Muscle layer of colon (tissue), 2 donors: ENCODE results near the gene UTP15.

Experiments used
- H3K27ac ChIP-seq: one replicate; pipeline ENCODE4 v1.7.0; 2013; ENCODE audit warnings: low read depth, mild to moderate bottlenecking, low read length, moderate library complexity
- H3K27me3 ChIP-seq, 2 donors: one replicate each; pipeline ENCODE4 v1.7.0; 2013; ENCODE audit warnings: low read length in 2 of 2, mild to moderate bottlenecking in 2 of 2; ENCODE audit not compliant: insufficient read depth in 2 of 2, control insufficient read depth in 1 of 2
- H3K36me3 ChIP-seq: one replicate; pipeline ENCODE4 v1.7.0; 2013; ENCODE audit warnings: mild to moderate bottlenecking, low read length; ENCODE audit not compliant: insufficient read depth
- H3K4me1 ChIP-seq: one replicate; pipeline ENCODE4 v1.7.0; 2013; ENCODE audit warnings: mild to moderate bottlenecking, low read length; ENCODE audit not compliant: insufficient read depth
- H3K4me3 ChIP-seq, 2 donors: one replicate each; pipeline ENCODE4 v1.7.0; 2013; ENCODE audit warnings: low read length in 2 of 2, low read depth in 1 of 2, mild to moderate bottlenecking in 1 of 2, moderate library complexity in 1 of 2
- H3K9ac ChIP-seq: one replicate; pipeline ENCODE4 v1.7.0; 2013; ENCODE audit warnings: low read length
- H3K9me3 ChIP-seq: one replicate; pipeline ENCODE4 v1.7.0; 2013; ENCODE audit warnings: mild to moderate bottlenecking, low read length
- donor health status: abdominal sarcoma.
- donor health status: Adenocarcinoma of cecum.

Gene UTP15

GRCh38 chr5:73565139-73565968 is at the start of gene UTP15, which contains the start of gene ANKRA2:
UTP15 (plus strand) TSS chr5:73565743; CDS start chr5:73567345, 1,602 bp downstream.
ANKRA2 (minus strand) TSS chr5:73565639; CDS start chr5:73562881, 2,758 bp downstream.
- H3K4me1 ChIP-seq: peaks cover 20% of the 10 kb centered on the region
- H3K4me3 ChIP-seq: peak within 1 kb of the TSS; percentile 75 to 97
- H3K9me3 ChIP-seq: no peaks in the 10 kb centered on the region
- H3K36me3 ChIP-seq: peaks cover 29% of the 10 kb centered on the region
- H3K27ac ChIP-seq: peak within 1 kb of the TSS; percentile 92
- peak within 1 kb of the TSS; percentile 95 for H3K9ac ChIP-seq
- H3K27me3 ChIP-seq: no peaks in the 10 kb centered on the region

GRCh38 chr5:73519531-73520283 is 45.8 kb upstream of the UTP15 start:
- Histone ChIP-seq H3K9ac (no peak overlapping the region), H3K9me3 (no peaks in the 10 kb centered on the region), H3K36me3 (no peaks in the 10 kb centered on the region), H3K4me3 (no peak overlapping the region), H3K4me1 (no peaks in the 10 kb centered on the region), H3K27me3 (no peaks in the 10 kb centered on the region), H3K27ac (no peak overlapping the region)

GRCh38 chr5:73522989-73523388 is 42.6 kb upstream of the UTP15 start:
- Histone ChIP-seq H3K9ac (no peak overlapping the region), H3K27me3 (no peaks in the 10 kb centered on the region), H3K9me3 (no peaks in the 10 kb centered on the region), H3K27ac (no peak overlapping the region), H3K36me3 (no peaks in the 10 kb centered on the region), H3K4me3 (no peak overlapping the region), H3K4me1 (no peaks in the 10 kb centered on the region)

- H3K4me1 ChIP-seq: no peaks in the 10 kb centered on the region
These were observed 41.7 kb upstream of the UTP15 start for GRCh38 chr5:73523861-73524260.

GRCh38 chr5:73525606-73526203 is 39.8 kb upstream of the UTP15 start:
- Histone ChIP-seq H3K27me3 (no peaks in the 10 kb centered on the region), H3K27ac (no peak overlapping the region), H3K4me1 (no peaks in the 10 kb centered on the region), H3K36me3 (no peaks in the 10 kb centered on the region), H3K4me3 (no peak overlapping the region), H3K9ac (no peak overlapping the region), H3K9me3 (no peaks in the 10 kb centered on the region)

More at GRCh38 chr5:73523861-73524260, 41.7 kb upstream of the UTP15 start:
- H3K9ac ChIP-seq: no peak overlapping the region
- no peak overlapping the region for H3K4me3 ChIP-seq
- H3K36me3 ChIP-seq: no peaks in the 10 kb centered on the region
- no peaks in the 10 kb centered on the region for H3K27me3 ChIP-seq
- no peaks in the 10 kb centered on the region for H3K9me3 ChIP-seq
- H3K27ac ChIP-seq: no peak overlapping the region

- Histone ChIP-seq H3K36me3 (no peaks in the 10 kb centered on the region), H3K27ac (no peak overlapping the region), H3K9me3 (no peaks in the 10 kb centered on the region), H3K9ac (no peak overlapping the region), H3K4me1 (no peaks in the 10 kb centered on the region), H3K27me3 (no peaks in the 10 kb centered on the region), H3K4me3 (no peak overlapping the region)
These were observed 37.3 kb upstream of the UTP15 start for GRCh38 chr5:73528248-73528647.

- Histone ChIP-seq H3K9me3 (no peaks in the 10 kb centered on the region), H3K27me3 (no peaks in the 10 kb centered on the region), H3K4me3 (no peak overlapping the region), H3K4me1 (no peaks in the 10 kb centered on the region), H3K27ac (no peak overlapping the region), H3K9ac (no peak overlapping the region), H3K36me3 (no peaks in the 10 kb centered on the region)
These were observed 36.5 kb upstream of the UTP15 start for GRCh38 chr5:73529081-73529480.

- no peak overlapping the region for H3K4me3 ChIP-seq
- no peaks in the 10 kb centered on the region for H3K4me1 ChIP-seq
- no peak overlapping the region for H3K9ac ChIP-seq
- H3K27me3 ChIP-seq: no peaks in the 10 kb centered on the region
- H3K36me3 ChIP-seq: no peaks in the 10 kb centered on the region
- no peak overlapping the region for H3K27ac ChIP-seq
- H3K9me3 ChIP-seq: no peaks in the 10 kb centered on the region
These were observed 34.2 kb upstream of the UTP15 start for GRCh38 chr5:73531356-73531755.

GRCh38 chr5:73532195-73532594 is 33.3 kb upstream of the UTP15 start:
- Histone ChIP-seq H3K9me3 (no peaks in the 10 kb centered on the region), H3K36me3 (no peaks in the 10 kb centered on the region), H3K4me1 (no peaks in the 10 kb centered on the region), H3K9ac (no peak overlapping the region), H3K27me3 (no peaks in the 10 kb centered on the region), H3K27ac (no peak overlapping the region), H3K4me3 (no peak overlapping the region)

- Histone ChIP-seq H3K36me3 (no peaks in the 10 kb centered on the region), H3K27ac (no peak overlapping the region), H3K9me3 (no peaks in the 10 kb centered on the region), H3K9ac (no peak overlapping the region), H3K4me1 (no peaks in the 10 kb centered on the region), H3K4me3 (no peak overlapping the region), H3K27me3 (no peaks in the 10 kb centered on the region)
These were observed 31.4 kb upstream of the UTP15 start for GRCh38 chr5:73534011-73534644.

- no peak overlapping the region for H3K27ac ChIP-seq
- no peak overlapping the region for H3K9ac ChIP-seq
- H3K4me3 ChIP-seq: no peak overlapping the region
- no peaks in the 10 kb centered on the region for H3K4me1 ChIP-seq
- H3K9me3 ChIP-seq: no peaks in the 10 kb centered on the region
- H3K36me3 ChIP-seq: no peaks in the 10 kb centered on the region
- H3K27me3 ChIP-seq: no peaks in the 10 kb centered on the region
These were observed 30.6 kb upstream of the UTP15 start for GRCh38 chr5:73534971-73535370.
